HG03095 (cell line): ENCODE measurements around the gene ABHD6.
"Not testable (repeated sequence)": the region's sequence is repeated elsewhere in the genome, so short reads cannot be mapped to it uniquely, and the experiment has no call there.

Experiments used
- ATAC-seq: cut with Tn5 transposase; IDR thresholded peaks from one replicate; pipeline ENCODE4 v1.9.1; 2021; ENCODE audit warnings: moderate library complexity; ENCODE audit not compliant: unreplicated experiment

The ABHD6 gene

DNA sequence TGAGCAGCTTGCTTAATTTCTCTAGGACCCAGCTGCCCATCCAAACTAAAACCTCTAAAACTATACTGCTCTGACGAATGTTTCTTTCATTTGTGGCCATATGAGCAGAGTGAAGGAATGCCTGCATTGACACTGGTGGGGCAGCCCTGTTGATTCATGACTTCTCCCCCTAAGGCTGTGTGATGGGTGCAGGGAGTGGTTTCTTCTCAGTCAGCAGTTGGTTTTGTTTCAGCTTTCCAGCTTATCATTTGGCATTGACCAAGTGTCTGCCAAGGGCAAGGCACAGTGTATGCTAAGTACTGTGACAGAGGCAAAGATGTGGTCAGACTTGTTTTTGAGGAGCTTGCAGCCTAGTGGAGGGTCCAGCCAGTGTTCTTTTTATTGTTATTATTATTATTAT lies 4.7 kb downstream of the ABHD6 start:
- no peak for ATAC-seq

DNA sequence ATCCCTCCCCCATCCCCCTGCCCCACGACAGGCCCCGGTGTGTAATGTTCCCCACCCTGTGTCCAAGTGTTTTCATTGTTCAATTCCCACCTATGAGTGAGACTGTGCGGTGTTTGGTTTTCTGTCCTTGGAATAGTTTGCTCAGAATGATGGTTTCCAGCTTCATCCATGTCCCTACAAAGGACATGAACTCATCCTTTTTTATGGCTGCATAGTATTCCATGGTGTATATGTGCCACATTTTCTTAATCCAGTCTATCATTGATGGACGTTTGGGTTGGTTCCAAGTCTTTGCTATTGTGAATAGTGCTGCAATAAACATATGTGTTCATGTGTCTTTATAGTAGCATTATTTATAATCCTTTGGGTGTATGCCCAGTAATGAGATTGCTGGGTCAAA lies 5.3 kb downstream of the ABHD6 start:
- ATAC-seq = not testable (repeated sequence)

DNA sequence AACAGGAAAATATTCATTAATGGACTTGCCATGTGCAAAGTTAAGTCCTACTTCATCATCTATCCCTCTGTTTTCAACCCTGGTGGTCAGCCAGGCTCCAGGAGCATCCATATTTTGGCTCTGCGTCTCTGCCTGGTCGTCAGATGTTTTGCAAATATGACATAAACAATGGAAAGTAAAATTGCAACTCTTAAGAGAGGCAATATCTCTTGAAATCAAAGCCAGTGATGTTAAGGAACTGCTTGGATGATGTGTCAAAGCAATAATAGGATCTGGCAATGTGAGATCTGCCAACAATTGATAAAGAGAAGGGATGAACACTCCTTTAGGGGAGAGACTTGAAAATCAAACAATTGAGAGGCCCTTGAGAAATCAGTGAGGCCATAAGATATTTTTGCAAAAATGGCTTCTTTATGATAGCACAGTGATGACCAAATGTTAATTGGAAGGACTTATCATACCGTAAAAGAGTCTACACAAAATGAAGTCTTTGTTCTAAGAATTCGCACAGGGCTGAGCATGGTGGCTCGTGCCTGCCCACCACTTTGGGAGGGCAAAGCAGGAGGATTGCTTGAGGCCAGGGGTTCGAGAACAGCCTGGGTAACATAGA lies 6.5 kb downstream of the ABHD6 start:
- no peak for ATAC-seq

DNA sequence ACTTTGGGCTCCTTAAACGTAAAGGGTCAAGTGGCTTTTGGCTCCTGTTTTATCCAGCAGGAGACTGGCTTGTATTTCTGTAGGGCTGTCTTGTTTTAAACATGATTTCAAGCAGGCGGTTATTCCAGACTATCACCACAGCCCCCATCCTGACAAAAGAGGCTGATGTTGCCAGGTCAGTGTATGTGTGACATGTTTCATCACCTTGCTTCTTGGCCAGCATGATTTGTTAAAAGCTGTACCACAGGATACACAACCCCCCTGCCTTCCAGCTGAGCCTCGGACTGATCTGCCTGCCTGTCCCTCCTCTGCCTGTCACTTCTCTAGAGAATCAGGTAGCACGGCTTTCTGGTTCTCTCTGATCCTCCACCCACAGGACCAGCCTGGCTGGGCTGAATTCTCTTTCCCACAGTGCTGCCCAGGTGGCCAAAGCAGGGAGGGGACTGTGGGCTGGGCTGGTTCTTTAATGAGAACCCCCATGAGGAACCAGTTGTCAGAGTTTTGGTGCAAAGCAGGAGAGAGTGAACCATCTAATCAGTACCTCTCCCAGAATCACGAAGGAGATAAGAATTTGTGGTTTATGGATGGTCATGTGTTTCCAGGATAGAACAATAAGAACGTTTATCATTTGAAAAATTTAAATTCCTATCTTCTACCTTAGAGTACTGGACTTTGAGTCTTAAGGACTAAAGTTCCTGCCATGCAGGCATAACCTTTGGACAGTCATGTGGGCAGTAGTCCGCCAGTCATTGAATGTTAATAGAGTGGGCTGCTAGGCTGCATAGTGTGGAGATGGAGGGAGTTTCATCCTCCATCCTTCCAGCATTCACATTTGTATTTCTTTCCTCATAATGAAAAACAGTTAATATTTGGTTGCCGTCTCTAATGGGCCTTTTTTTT lies 8.8 kb downstream of the ABHD6 start:
- no peak for ATAC-seq

DNA sequence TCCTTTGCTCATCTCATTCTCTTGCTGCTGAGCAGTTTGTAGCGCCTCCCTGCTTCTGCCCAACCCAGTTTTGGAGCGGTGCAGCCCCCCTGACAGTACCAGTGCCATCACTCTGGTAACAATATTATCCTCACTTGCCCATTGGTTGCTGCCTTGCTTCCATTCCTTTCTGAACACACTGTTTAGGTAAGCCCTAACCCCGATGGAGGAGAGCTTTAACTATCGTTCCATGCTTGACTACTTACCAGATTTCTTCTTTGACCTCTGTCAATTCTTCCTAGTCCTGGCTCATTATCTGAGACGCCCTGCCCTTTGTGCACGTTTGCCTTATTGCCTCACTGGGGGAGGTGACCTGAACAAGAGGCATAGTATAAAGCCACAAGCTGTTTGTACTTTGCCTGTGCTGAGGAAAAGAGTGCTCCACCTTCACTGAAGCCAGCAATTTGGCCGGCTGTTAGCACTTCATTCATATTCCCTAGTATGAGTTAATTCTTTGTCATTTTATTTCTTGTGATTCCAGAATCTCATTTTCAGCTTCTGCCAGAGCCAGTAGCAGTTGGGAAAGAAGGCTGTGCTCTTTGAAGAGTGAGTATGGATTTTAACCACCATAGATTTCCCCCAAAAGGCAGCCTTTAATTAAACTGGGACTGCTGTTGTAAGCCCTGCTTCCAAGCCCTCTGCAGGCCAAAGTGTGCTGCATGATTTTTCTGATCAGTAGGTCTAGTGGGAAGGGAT lies 11.9 kb downstream of the ABHD6 start:
- no peak for ATAC-seq

DNA sequence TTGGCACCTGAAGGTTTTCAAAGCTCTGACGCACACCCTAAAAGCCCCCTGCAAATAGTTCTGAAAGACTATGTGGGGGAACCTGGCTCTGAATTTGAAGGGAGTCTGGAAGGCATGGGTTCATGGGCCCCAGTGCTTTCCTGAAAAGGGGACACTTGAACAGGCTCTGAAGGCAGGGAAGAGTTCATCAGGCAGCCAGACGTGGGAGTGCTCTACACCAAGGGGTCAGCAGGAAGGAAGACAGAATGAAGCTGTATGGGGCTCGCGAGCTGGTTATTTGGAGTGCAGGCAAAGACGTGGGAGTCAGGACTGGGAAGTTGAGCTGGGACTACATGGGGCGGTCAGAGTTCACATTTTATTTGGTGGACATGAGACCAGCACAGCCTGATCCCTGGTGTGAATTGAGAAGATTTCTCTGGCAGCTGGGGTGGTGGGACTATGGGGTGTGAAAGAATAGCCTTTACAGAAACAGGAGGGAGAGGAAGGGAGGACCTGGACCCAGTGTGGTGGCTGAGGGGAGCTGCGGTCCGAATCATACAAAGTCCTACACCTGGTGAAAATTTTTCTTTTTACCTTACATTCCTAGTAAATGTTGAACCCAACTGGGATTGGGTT lies 12.6 kb downstream of the ABHD6 start:
- no peak for ATAC-seq

DNA sequence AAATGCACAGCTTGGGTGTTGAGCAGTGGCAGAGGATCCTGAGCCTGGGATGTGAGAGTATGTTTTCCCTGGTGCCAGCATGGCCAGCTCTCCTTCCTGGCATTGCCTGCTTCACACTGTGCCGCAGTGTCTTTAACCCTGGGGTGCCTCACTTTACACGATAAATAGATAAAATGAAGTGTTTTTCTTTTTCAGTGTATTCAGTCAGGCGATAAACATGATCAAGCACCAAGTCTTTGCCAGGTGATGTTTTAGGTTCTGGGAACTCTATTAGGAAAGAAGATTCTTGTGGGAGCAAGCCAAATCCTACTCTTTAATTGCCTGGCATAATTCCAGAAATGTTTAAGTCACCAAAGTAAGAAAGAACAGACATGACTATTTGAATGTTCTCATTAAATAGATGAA lies 14.0 kb downstream of the ABHD6 start:
- ATAC-seq = no peak

DNA sequence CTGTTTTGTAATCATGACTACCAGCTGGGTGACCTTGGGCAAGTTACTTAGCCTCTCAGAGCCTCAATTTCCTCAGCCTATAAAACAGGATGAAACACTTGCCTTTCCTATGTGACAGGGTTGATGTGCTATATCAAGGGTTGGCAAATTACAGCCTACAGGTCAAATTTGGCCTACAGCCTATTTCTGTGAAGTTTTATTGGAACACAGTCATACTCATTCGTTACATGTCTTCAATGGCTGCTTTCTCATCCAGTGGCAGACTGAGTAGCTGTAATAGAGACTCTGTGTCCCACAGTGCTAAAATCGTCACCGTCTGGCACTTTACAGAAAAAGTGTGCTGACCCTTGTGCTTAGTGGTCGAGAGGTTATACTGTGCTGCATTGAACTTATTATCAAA lies 16.6 kb downstream of the ABHD6 start:
- no peak for ATAC-seq

DNA sequence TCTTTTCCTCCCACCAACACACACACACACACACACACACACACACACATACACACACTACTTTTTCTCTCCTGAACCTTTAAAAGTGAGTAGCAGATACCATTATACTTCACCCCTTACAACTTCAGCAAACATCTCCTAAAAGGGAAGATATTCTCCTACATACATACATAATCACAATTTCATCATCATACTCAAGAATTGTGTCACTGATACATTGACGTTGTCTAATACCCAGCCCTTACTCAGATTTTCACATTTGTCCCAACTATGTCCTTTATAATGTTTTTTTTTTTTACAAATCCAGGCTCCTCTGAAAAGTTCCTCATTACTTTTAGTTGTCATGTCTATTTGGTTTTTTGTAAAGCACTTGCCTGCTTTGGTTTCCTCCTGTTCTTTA lies 18.5 kb downstream of the ABHD6 start:
- ATAC-seq = no peak

DNA sequence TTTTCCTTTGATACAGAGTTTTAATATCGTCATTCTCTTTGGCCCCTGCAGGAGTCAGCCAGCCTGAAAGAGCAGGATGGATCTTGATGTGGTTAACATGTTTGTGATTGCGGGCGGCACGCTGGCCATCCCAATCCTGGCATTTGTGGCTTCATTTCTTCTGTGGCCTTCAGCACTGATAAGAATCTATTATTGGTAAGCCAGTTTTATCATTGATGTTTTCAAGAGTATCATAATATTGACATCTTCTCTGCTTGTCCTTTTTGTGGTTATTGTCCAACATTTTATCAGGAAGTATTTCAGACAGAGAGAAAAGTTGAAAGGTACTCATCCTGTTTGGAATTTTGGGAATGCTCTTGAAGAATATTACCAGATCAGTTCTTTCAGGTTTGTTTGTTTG lies 18.9 kb downstream of the ABHD6 start:
- no peak for ATAC-seq

DNA sequence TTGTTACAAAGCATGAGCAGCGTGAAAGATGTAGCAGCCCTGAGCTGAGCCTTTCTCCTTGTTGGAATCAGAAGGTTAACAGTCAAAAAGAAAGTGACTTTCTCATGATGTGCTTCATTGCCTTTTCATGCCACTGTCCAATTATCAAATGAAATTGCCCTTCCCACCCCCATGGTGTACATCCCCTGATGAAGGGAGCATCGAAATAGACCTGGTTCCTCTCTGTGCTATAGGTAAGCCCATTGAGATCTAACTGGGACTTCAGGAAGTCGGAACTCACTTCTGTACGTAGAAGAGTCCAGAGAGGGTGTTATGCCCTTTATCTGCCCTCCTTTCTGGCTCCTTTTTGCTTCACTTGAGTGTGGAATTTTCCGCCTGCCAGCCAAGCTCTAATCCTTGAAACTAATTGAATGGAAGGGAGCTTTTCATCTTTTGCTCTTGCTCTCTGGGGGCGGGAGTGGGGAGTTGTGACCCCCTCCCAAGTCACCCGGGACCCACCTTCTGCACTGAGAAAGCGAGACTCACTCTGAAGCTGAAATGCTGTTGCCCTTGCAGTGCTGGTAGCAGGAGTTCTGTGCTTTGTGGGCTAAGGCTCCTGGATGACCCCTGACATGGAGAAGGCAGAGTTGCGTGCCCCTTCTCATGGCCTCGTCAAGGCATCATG lies 20.9 kb downstream of the ABHD6 start:
- ATAC-seq = no peak

DNA sequence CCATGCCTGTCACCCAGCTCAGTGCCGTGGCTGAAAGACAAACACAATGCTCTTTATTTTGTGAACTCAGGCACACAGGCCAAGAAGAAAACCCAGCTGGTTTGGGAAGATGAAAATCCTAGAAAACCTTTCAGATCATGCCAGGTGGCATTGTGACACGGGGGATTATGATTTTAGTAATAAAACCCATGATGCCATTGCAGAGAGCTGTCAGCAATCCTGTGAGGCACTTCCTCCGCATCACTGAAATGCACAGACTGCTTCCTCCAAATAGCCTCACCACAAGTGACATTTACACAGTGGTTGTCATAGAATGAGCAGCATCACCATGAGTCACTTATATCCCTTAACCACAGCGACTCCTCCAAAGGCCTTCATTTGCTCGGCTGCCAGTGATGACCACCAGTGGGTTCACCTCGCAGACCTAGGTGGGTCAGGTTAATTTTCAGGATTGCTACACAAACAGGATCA lies 22.7 kb downstream of the ABHD6 start:
- ATAC-seq = no peak

DNA sequence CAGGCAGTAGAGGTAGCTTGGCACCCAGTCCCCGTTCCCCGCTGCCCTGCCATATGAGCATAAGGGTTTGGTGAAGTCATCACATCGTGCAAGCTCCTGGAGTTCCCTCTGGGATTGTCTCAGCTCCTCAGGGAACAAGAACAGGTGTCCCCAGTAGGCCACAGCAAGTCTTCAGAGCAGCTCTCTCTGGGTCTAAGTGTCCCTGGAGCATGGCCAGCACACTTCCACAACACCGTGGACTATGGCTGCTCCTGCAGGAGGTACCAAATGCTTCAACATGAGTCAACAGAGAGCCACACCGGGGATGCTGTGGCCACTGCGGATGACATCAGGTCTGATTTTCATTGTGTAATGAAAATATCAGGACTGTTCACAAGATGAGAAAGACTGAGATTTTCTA lies 23.1 kb downstream of the ABHD6 start:
- ATAC-seq = no peak

DNA sequence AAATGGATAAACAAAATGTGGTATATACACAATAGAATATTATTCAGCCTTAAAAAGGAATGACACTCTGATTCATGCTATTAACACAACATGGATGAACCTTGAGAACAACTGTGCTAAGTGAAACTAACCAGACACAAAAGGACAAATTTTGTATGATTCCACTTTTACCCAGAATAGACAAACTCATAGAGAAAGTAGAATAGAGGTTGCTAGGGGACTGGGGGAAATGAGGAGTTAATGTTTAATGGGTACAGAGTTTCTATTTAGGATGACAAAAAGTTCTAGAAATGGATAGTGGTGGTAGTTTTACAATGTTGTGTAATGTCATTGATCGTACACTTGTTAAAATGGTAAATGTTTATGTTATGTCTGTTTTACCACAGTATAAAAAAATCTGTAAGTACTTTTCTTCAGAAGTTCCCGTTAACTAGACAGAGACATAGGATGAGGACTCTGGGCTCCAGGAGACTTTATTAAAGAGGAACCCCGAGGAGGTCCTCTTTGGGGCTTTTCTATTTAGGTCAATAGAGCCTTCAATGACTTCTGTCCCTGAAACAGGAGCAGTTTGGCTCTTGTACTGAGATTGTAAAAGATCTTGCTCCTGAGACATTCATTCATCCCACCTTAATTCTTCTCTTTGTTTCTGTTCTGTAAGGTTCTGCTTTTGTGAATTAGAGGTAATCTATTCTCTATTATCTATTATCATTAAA lies 24.5 kb downstream of the ABHD6 start:
- ATAC-seq = peak; percentile 86

DNA sequence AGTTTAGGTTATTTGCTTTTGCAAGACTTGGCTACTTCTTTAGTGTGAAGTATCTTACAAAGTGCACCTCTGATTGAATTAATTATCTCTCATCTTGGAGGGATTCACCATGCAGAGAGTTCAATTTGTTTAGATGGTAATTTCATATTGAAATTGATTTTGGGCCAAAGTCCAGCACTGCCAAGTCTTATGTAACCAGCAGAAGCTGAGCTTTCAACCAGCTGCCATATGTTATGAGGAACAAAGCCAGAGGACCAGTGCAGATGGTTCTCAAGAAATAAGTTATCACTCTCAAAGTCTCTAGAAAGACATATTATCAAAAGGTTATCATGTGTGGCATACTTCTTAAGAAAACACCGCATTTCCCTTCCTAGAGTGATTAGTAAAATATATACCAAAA lies 29.0 kb downstream of the ABHD6 start:
- ATAC-seq = no peak

DNA sequence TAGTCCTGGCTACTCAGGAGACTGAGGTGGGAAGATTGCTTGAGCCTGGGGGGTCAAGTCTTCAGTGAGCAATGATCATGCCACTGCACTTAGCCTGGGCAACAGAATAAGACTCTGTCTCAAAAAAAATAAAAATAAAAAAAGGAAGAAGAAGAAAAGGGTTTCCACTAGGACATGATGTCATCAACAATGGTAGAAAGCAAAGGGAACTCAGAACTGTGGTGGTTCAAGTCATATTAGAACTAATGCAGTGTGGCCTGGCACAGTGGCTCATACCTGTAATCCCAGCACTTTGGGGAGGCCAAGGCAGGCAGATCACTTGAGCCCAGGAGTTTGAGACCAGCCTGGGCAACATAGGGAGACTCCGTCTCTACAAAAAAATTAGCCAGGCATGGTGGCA lies 30.0 kb downstream of the ABHD6 start:
- ATAC-seq = not testable (repeated sequence)

DNA sequence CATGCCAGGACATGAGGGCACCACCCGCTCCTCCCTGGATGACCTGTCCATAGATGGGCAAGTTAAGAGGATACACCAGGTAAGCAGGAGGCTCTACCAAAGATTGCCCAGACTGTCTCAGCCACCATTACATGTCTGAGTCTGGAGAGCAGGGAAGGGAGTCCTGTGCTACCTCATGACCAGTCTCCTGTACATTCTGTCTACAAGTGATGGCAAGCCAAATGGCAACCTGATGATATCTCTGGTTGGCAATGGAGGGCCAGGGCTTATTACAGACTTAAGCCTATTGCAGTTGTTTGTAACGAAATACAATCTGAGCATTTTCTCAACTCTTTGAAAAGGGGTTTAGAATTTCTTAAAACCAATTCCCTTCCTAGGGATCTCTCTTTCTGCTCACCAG lies 31.8 kb downstream of the ABHD6 start:
- no peak for ATAC-seq

DNA sequence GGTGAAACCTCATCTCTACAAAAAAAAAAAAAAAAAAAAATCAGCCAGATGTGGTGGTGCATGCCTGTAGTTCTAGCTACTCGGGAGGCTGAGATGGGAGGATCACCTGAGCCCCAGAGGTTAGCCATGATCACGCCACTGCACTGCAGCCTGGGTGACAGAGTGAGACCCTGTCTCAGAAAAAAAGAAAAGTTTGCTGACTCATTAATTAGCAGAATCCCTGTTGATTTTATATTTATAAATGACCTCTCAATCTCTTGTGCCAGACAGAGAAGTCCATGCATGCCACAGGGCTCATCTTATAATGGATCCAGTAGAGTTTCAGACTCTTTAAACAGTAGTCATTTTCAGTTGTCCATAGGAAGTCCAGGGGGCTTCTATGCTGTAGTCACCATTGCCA lies 32.9 kb downstream of the ABHD6 start:
- ATAC-seq = no peak

DNA sequence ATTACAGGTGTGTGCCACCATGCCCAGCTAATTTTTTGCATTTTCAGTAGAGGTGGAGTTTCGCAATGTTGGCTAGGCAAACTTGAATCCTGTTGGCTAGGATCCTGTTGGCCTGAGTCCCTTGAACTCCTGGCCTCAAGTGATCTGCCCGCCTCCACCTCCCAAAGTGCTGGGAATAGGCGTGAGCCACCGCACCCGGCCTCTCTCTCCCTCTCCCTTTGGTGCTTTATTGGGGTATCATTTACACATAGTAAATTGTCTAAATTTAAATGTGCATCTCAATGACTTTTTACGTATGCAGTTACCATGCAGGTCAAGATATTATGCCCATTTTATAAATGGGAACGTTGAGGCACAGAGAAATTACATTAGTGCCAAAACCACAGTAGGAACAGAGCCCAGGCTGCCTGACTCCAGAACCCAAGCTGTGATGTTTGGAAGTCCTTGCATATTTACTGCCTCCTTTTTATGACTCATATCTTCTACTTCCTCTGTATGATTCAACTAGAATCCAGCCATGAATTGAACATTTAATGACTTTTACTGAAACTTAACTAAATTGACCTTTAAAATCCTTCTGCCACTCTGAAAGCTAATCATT lies 34.4 kb downstream of the ABHD6 start:
- ATAC-seq = no peak

DNA sequence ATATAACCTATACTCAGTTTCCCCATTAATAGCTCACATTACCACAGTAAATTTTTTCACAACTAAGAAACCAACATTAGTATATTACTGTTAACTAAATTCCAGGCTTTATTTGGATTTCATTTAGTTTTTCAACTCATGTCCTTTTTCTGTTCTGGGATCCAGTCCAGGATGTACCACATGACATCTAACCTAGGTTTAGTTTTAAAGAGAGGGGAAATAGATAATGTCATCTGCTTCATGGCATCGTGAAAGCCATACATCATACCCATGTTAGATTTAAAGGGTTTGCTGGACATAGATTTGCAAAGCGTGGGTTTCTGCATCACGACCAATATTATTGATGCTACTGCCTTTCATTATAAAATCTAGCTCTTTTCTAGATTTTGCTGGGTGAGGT lies 35.3 kb downstream of the ABHD6 start:
- no peak for ATAC-seq
